Omental fat pad (tissue), 4 donors: ENCODE measurements around the gene ACSS2. TPM values are rescaled to one million over a fixed set of nuclear protein-coding genes. Genes with fewer than 3 reads are reported as not detected.

Experiments used
- ATAC-seq: fragments of 150-250 bp; one replicate; pipeline ENCODE4 v1.9.1; 2016; ENCODE audit warnings: mild to moderate bottlenecking, moderate library complexity; ENCODE audit not compliant: low FRiP score
- DNase-seq: peaks from one replicate; pipeline ENCODE4 v3.0.0-alpha.2; 2019; ENCODE audit warnings: low spot score
- total RNA-seq, 4 donors: library from RNA; depleted of rRNA; stranded (reverse); fragments of >200 nt; gene quantifications; one replicate each; pipeline ENCODE4 v1.1.0, GENCODE V29; 2016
- TF ChIP-seq, protein P1 (sequence below), 3 donors: fragments of 450-650 bp; IDR thresholded peaks; one replicate each; pipeline ENCODE4 v1.5.1; 2016 to 2017; ENCODE audit warnings: antibody characterized with exemption in 3 of 3, mild to moderate bottlenecking in 3 of 3, moderate library complexity in 2 of 3

The ACSS2 gene
- total RNA-seq, 4 donors from 2014 or later, result 72.4 to 119 (median 102) TPM

DNA sequence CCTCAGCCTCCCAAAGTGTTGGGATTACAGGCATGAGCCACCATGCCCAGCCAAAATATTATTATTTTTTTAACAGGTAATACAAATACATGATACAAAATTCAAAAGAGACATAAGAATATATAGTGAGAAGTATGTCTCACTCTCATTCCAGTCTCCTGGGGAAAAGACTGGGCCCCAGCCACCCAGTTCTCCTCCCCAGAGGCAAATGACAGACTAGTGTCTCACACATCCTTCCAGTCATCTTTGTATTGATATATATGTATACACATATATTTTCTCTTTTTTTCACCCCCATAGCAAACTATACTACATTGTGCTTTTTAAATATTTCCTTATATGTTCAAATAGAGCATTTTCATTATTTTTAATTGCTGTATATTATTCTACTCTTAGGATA, 70.9 kb downstream of the ACSS2 start:
- TF ChIP-seq, protein P1, sequence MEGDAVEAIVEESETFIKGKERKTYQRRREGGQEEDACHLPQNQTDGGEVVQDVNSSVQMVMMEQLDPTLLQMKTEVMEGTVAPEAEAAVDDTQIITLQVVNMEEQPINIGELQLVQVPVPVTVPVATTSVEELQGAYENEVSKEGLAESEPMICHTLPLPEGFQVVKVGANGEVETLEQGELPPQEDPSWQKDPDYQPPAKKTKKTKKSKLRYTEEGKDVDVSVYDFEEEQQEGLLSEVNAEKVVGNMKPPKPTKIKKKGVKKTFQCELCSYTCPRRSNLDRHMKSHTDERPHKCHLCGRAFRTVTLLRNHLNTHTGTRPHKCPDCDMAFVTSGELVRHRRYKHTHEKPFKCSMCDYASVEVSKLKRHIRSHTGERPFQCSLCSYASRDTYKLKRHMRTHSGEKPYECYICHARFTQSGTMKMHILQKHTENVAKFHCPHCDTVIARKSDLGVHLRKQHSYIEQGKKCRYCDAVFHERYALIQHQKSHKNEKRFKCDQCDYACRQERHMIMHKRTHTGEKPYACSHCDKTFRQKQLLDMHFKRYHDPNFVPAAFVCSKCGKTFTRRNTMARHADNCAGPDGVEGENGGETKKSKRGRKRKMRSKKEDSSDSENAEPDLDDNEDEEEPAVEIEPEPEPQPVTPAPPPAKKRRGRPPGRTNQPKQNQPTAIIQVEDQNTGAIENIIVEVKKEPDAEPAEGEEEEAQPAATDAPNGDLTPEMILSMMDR (IDR thresholded peaks at IDR 0.05), result no peak
- no peak for ATAC-seq

DNA sequence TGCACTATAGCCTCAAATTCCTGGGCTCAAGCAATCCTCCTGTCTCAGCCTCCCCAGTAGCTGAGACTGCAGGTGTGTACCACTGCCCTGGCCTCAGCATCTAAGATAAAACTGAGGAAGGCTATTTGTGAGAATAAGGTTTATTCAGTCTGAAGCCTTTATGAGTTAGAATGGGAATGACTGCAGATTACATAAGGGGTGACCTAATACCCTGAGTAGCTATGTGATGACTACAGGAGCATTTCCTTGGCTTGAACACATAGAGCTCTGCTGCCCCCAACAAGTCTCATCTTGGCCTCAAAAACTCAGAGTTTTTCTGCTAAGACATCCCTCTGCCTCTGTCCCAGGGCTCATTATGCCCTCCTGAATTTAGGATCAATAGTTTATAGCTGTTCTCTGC, 71.6 kb downstream of the ACSS2 start:
- DNase-seq (no peak), ATAC-seq (peak; percentile 53)
- TF ChIP-seq, protein P1 (IDR thresholded peaks at IDR 0.05), result no peak

More for the DNA sequence above, 70.9 kb downstream of the ACSS2 start:
- no peak for DNase-seq

DNA sequence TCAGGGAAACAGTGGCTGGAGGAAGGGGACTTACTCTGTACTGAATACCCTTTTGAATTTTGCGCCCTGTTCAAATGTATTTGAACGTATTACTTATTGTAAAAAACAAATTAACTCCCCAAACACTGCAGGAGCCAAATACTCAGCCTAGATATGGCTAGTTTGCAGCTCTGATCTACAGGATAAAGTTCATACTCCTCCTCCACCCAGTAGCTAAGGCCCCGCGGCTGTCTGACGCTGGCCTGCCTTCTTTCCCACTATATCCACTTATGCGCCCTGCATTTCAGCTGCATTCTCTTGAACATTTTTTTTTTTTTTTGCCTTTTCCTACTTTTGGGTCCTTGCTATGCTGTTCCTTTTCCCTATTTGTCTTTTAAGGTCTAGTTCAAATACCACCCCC, 72.7 kb downstream of the ACSS2 start:
- TF ChIP-seq, protein P1 (IDR thresholded peaks at IDR 0.05), result no peak
- ATAC-seq (no peak), DNase-seq (no peak)

DNA sequence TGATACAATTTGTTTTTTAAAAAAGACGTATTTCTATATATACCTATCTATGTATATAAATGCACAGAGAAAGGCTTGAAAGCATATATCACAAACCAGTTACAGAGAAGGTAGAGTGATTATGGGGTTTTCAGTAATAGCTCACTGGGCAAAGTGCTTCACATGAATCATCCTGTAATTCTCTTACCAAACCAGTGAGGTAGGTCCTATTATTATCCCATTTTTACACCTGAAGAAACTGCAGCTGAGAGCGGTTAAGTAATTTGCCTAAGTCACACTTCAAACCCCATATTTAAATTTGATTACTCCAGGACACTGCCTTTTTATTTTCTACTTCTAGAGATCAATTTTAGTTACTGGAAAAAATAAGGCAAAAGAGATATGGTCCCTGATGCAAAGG, 74.8 kb downstream of the ACSS2 start:
- no peak for DNase-seq
- TF ChIP-seq, protein P1 (IDR thresholded peaks at IDR 0.05), result no peak
- ATAC-seq, result no peak

DNA sequence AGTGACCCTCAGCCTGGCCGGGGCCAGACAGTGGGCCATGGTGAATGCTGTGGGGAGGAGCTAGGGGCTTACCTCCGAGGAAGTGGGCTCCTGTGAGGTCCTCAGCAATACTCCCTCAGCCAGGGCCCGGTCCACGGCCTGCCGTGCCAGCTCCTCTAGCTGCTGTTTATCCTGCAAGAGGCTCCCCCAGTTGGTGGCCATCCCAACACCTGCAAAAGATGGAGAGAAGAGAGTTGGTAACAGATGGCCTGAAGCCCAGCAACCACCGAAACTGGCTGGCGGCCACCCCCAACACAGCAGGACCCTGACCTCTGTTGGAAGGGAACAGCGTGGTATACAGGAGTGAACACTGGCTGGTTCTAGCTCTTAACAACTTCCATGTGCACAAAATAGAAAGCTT, 75.2 kb downstream of the ACSS2 start:
- TF ChIP-seq, protein P1 (IDR thresholded peaks at IDR 0.05), result no peak
- DNase-seq (no peak), ATAC-seq (no peak)

DNA sequence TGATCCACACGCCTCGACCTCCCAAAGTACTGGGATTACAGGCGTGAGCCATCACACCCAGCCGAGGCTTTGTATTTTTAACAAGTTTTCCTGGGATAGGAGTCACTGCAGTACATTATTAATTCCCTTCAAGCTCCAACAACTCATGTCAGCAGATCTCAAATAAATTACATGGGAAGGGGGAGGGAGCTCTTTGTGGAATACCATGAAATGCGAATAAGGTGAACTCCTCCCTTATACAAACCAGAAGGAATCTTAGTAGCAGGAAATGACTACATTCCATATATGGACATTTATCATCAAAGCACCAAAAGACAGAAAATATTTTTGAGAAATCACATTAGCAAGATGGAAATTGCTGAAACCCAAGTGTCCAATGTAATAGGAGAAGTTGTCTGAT, 76.3 kb downstream of the ACSS2 start:
- TF ChIP-seq, protein P1 (IDR thresholded peaks at IDR 0.05), result no peak
- ATAC-seq, result no peak
- DNase-seq, result no peak

DNA sequence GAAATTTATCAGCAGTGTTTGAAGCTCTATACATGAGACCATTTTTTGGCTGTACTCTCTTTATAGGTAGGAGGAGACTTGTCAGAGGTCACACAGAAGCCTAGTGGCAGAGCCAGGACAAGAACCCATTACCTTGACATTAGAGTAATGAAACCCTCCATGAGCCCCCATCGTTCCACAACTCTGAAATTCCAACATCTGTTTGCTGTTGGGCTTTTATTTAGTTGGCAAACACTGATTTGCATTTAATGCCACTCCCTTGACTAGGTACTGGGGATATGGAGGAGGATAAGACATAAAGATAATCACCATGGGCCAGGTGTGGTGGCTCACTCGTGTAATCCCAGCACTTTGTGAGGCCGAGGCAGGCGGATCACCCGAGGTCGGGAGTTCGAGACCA, 77.5 kb downstream of the ACSS2 start:
- ATAC-seq (no peak), DNase-seq (no peak)
- TF ChIP-seq, protein P1 (IDR thresholded peaks at IDR 0.05), result no peak
